NT2/D1 (cell line): Measurements from ENCODE around the gene ATP13A3.
"Not testable (repeated sequence)": the region's sequence is repeated elsewhere in the genome, so short reads cannot be mapped to it uniquely, and the experiment has no call there.

Experiments used
- DNase-seq: peaks from one replicate; pipeline ENCODE4 v3.0.0-alpha.2; 2011; ENCODE audit warnings: low read depth, low spot score
- H3K27me3 ChIP-seq: 2 replicates; pipeline ENCODE4 v1.6.0; 2011; ENCODE audit warnings: mild to moderate bottlenecking; ENCODE audit not compliant: insufficient read length, insufficient read depth
- H3K36me3 ChIP-seq: 2 replicates; pipeline ENCODE4 v1.6.1; 2011; ENCODE audit warnings: mild to moderate bottlenecking, low read length, mixed read lengths; ENCODE audit not compliant: insufficient read depth, insufficient read length
- H3K4me1 ChIP-seq: 2 replicates; pipeline ENCODE4 v1.5.1; 2011; ENCODE audit not compliant: insufficient read depth, insufficient read length
- H3K4me3 ChIP-seq: 2 replicates; pipeline ENCODE4 v1.5.1; 2011; ENCODE audit warnings: low read depth; ENCODE audit not compliant: insufficient read length
- H3K9ac ChIP-seq: 2 replicates; pipeline ENCODE4 v1.6.0; 2011; ENCODE audit warnings: low read depth; ENCODE audit not compliant: insufficient read length
- H3K9me3 ChIP-seq: 2 replicates; pipeline ENCODE4 v1.5.1; 2011; ENCODE audit warnings: mild to moderate bottlenecking, low read length; ENCODE audit not compliant: insufficient read depth
- SUZ12 ChIP-seq: IDR thresholded peaks from 2 replicates; pipeline ENCODE4 v1.6.1; 2011; ENCODE audit not compliant: insufficient read length, insufficient read depth; ENCODE audit errors: extremely low read depth
- YY1 ChIP-seq: IDR thresholded peaks from 2 replicates; pipeline ENCODE4 v1.6.1; 2011; ENCODE audit not compliant: insufficient read length, insufficient read depth
- ZNF274 ChIP-seq: IDR thresholded peaks from 2 replicates; pipeline ENCODE4 v1.6.1; 2011; ENCODE audit warnings: mild to moderate bottlenecking, low read depth, low read length

ATP13A3 gene

GRCh38 chr3:194508491-194509453, 22.0 kb upstream of the ATP13A3 start:
- DNase-seq = no peak
- TF ChIP-seq YY1 (no peak), SUZ12 (no peak), ZNF274 (no peak)
- Histone ChIP-seq H3K4me3 (no peak overlapping the region), H3K4me1 (no peaks in the 10 kb centered on the region), H3K27me3 (no peaks in the 10 kb centered on the region), H3K9ac (no peak overlapping the region), H3K36me3 (no peaks in the 10 kb centered on the region), H3K9me3 (no peaks in the 10 kb centered on the region)

- Histone ChIP-seq H3K27me3 (no peaks in the 10 kb centered on the region), H3K4me1 (no peaks in the 10 kb centered on the region), H3K9me3 (no peaks in the 10 kb centered on the region), H3K9ac (no peak overlapping the region), H3K36me3 (no peaks in the 10 kb centered on the region), H3K4me3 (no peak overlapping the region)
- no peak for DNase-seq
- TF ChIP-seq YY1 (no peak), SUZ12 (no peak), ZNF274 (no peak)
Measured at GRCh38 chr3:194507571-194507970, 20.8 kb upstream of the ATP13A3 start.

GRCh38 chr3:194505791-194506415, 19.1 kb upstream of the ATP13A3 start:
- no peak for TF ChIP-seq ZNF274
- no peak for TF ChIP-seq SUZ12
- TF ChIP-seq YY1 = no peak
- DNase-seq = no peak
- Histone ChIP-seq H3K4me1 (no peaks in the 10 kb centered on the region), H3K27me3 (no peaks in the 10 kb centered on the region), H3K9ac (no peak overlapping the region), H3K36me3 (no peaks in the 10 kb centered on the region), H3K4me3 (no peak overlapping the region), H3K9me3 (no peaks in the 10 kb centered on the region)

- Histone ChIP-seq H3K9me3 (no peaks in the 10 kb centered on the region), H3K36me3 (no peaks in the 10 kb centered on the region), H3K27me3 (no peaks in the 10 kb centered on the region), H3K9ac (no peak overlapping the region), H3K4me3 (no peak overlapping the region), H3K4me1 (no peaks in the 10 kb centered on the region)
- TF ChIP-seq ZNF274 (no peak), YY1 (no peak), SUZ12 (no peak)
- no peak for DNase-seq
Measured at GRCh38 chr3:194504861-194505260, 18.1 kb upstream of the ATP13A3 start.

DNA sequence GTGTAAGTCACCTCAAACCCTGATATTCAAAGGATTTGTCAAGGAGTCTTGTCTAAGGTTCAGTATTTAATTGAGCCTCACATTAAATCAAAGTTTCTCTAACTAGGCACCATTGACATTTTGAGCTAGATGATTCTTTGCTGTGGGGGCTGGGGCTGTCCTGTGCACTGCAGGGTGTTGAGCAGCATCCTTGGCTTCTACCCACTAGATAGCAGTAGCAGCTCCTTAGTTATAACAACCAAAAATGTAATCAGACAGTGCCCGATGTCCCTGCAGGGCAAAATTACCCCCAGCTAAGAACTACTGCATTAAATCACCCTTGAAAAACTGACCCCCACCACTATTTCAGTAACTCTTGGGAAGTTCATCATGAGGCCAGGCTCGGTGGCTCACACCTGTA, 17.3 kb upstream of the ATP13A3 start:
- H3K36me3 ChIP-seq = no peaks in the 10 kb centered on the region
- no peaks in the 10 kb centered on the region for H3K4me1 ChIP-seq
- no peak for TF ChIP-seq YY1
- TF ChIP-seq SUZ12 = no peak
- no peak for TF ChIP-seq ZNF274
- no peaks in the 10 kb centered on the region for H3K27me3 ChIP-seq
- no peak overlapping the region for H3K4me3 ChIP-seq
- no peak overlapping the region for H3K9ac ChIP-seq
- no peak for DNase-seq
- no peaks in the 10 kb centered on the region for H3K9me3 ChIP-seq

DNA sequence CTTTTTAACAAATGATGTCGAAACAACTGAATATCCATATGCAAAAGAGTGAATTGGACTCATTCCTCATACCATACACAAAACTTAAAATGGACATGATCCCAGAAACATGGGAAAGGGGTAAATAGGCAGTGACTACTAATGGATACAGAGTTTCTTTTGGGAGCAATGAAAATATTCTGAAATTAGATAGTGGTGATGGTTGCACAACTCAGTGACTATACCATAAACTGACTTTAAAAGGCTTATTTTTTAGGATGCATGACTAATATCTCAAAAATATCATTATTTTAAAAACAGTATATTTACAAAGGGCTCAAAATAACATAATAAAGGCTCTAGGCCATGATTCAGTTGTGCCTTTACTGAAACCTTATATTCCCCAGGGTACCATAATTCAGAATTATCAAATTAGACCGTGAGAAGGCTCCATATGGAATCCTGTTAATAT, 16.3 kb upstream of the ATP13A3 start:
- Histone ChIP-seq H3K9me3 (no peaks in the 10 kb centered on the region), H3K27me3 (no peaks in the 10 kb centered on the region), H3K9ac (no peak overlapping the region), H3K4me3 (no peak overlapping the region), H3K36me3 (no peaks in the 10 kb centered on the region), H3K4me1 (peaks cover under 1% of the 10 kb centered on the region)
- no peak for DNase-seq
- TF ChIP-seq ZNF274 = no peak

DNA sequence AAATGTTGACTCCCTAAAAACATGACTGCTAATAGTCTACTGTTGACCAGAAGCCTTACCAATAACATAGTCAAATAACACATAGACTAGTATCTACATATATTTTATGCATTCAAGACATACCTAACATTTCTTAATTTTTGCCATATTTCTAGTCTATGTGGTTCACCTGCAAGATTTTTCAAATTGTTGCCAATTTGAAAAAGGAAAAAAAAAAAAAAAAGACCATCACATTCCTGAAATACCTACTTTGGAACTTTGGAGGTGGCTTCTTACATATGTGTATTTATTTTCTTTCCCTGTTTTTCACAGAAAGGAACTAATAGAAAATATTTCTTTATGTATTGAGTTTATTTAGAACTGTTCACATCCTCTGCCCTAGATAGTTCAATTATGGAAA, 13.4 kb upstream of the ATP13A3 start:
- TF ChIP-seq SUZ12 (no peak), ZNF274 (no peak)
- Histone ChIP-seq H3K36me3 (no peaks in the 10 kb centered on the region), H3K4me1 (peaks cover 6% of the 10 kb centered on the region), H3K9me3 (no peaks in the 10 kb centered on the region), H3K4me3 (no peak overlapping the region), H3K9ac (no peak overlapping the region), H3K27me3 (no peaks in the 10 kb centered on the region)
- DNase-seq = no peak

DNA sequence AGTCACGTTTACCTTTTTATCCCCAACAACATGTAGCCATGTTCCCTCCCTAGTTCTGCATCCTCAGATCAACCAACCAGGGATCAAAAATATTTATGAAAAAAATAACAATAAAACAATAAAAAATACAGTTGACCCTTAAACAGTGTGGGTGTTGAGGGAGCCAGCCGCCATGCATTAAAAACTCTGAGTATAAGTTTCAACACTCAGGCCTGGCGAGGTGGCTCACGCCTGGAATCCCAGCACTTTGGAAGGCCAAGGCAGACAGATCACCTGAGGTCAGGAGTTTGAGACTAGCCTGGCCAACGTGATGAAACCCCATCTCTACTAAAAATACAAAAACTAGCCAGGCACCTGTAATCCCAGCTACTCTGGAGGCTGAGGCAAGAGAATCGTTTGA, 12.7 kb upstream of the ATP13A3 start:
- not testable (repeated sequence) for H3K36me3 ChIP-seq, H3K9me3 ChIP-seq, H3K4me1 ChIP-seq, H3K27me3 ChIP-seq, H3K4me3 ChIP-seq, DNase-seq, H3K9ac ChIP-seq
